ENCODE results near the gene LMAN2L.

Gene LMAN2L

DNA sequence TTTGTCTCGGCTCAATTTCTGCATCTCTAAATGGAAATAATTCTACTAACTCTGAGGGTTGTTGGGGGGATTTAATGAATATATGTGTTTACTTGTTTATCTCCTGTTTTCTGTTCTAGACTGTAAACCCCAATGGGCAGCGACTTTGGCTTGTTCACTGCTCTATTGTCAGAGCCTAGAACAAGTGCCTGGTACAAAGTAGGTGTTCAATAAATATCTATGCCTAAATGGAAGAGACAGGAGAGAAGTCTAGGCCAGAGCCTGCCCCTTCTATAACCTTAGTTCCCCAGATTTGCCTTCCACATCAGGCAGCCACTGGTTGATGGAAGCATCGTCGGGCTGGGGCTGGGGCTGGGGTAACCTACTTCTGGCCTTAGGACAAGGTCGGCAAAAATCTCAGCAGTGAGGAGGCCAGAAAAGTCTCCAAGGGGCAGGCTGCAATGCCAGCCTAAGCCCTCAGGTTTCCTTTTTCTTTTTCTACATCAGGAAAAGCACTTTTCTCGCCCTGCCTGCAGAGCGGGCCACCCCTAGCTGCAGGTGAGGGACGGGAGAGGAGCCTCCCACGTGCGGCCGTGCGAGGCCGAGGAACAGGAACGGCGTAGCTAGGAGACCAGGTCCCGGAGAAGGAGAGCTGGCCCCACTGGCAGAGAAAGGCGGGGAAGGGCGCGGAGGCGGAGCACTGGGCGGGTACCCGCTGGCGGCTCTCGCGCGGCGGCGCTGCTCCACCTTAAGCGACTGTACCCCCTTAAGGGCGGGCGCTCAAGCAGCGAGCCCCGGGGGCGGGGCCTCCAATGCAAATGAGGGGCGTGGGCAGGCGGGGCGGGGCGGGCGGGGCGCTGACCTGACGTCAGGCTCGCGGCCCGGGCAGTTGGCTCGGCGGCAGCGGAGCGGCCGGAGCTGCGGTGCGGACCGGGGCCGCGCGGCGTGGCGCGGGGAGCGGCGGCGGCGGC lies 20.4 kb upstream of the LMAN2L start, which contains the start of gene CNNM4:
TSS of gene CNNM4 (plus strand) at position 867 of the 950 bp plus-strand sequence. CDS start 98 bp downstream, outside the sequence.
- DNase-seq (ENCODE audit: low read depth) = peak; percentile 83

- no peak for DNase-seq (ENCODE audit: low read depth)
Observed at GRCh38 chr2:96759548-96759947, 19.7 kb upstream of the LMAN2L start.

GRCh38 chr2:96758987-96759386 lies 19.1 kb upstream of the LMAN2L start:
- DNase-seq (ENCODE audit: low read depth) = no peak

DNA sequence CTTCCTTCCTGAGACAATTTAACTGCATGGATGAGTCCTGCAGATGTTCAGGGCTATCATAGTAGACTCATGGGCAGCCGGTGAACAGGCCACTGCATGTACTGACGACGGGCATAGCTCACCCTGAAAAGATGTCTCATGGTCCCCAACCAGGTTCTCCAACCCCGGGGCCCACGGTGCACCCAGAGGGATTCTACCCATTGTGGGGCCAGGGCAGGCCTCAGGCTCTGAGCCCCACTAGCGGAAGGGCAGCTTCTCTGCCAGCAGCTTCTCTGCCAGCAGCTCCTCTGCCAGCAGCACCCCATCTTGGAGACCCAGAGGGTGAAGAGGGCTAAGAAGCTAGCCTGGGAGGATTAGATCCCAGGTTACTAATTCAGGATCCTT lies 17.6 kb upstream of the LMAN2L start:
- DNase-seq (ENCODE audit: low read depth) = no peak

- no peak for DNase-seq (ENCODE audit: low read depth)
Observed at GRCh38 chr2:96756788-96757476, 17.1 kb upstream of the LMAN2L start.

- DNase-seq (ENCODE audit: low read depth) = no peak
Observed at GRCh38 chr2:96754317-96754716, 14.5 kb upstream of the LMAN2L start.

- no peak for DNase-seq (ENCODE audit: low read depth)
Observed at GRCh38 chr2:96753661-96754282, 13.9 kb upstream of the LMAN2L start.

- no peak for DNase-seq (ENCODE audit: low read depth)
Observed at GRCh38 chr2:96751800-96752199, 11.9 kb upstream of the LMAN2L start.

DNA sequence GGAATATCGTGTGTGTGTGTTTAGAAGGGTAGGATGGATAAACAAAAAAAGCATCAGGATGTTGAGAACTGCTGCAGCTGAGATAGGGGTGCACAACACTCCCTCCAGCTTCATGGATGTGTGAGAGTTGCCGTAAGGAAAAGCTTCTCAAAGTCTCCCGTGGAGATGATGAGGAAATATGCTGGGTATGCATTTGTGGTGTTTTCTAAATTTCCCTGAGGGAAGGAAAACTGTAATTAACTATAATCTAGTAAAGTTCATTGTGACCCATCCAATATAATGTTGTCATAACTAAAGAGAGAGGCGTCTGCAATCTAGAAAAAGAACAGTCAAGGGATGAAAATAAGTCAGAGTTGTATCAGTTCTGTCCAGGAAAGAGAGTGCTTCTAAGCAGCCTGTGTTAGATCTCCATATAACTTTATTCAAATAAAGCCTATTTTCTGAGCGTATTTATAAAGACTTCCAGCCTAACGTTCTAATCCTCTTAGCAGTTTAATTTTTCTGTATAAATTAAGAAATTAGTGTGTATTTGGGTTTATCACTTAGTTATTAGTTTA lies 7.3 kb upstream of the LMAN2L start:
- DNase-seq (ENCODE audit: low read depth) = no peak

GRCh38 chr2:96739076-96739632 lies 710 bp downstream of the LMAN2L start:
- no peak for DNase-seq (ENCODE audit: low read depth)

- DNase-seq (ENCODE audit: low read depth) = no peak
Observed at GRCh38 chr2:96737831-96738230, 2.0 kb downstream of the LMAN2L start.

- no peak for DNase-seq (ENCODE audit: low read depth)
Observed at GRCh38 chr2:96737251-96737650, 2.6 kb downstream of the LMAN2L start.

DNA sequence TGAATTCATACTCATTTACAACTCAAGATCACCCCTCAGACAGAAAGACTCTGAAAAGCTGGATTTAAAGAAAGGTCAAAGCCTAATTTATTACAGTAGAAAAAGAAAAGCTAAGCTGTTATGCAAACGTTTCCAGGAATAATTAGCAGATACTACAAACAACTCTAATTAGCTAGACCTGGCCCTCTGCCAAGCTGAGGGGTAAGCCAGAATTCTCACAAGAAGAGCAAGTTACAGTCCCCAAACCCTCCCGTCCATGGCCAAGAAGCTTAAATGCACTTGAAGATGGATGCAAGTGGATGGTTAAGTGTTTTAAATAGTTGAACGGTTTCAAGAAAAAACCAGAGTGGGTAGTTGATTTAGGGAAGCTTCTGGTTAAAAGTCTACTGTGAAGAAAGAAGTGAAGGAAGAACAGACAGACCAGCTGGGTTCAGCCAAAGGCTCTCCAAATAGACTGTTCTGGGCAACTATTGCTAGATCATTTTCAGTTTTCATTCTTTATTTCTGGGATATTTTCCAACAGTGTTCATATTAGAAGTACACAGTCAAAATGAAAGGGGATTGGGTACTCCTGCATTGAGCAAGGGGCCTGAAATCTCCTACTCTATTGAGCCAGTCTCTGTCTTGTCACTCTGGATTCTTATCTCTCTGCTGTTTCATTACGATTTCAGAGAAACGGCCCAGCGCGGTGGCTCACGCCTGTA lies 4.8 kb downstream of the LMAN2L start:
- DNase-seq (ENCODE audit: low read depth) = no peak

DNA sequence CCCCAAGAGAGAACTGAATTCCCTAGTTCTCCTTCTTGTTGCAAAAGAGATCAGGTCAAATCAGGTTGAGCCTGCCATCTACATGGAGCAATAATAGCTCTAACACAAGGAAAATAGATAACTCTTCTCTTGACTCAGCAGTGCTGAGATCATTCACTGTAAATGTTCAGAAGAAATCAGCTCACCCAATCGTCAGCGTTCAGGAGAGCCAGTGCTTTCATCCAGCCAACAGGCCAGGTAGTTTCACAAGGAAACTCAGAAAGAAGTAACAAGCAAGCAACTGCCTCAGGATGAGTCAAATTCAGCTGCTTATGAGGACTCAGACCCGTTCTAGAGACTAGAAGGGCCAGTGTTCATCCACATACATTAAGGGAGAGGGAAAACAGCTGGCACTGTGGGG lies 5.9 kb downstream of the LMAN2L start:
- DNase-seq (ENCODE audit: low read depth) = no peak

- no peak for DNase-seq (ENCODE audit: low read depth)
Observed at GRCh38 chr2:96730212-96730611, 9.7 kb downstream of the LMAN2L start.

- no peak for DNase-seq (ENCODE audit: low read depth)
Observed at GRCh38 chr2:96729748-96730147, 10.1 kb downstream of the LMAN2L start.

DNA sequence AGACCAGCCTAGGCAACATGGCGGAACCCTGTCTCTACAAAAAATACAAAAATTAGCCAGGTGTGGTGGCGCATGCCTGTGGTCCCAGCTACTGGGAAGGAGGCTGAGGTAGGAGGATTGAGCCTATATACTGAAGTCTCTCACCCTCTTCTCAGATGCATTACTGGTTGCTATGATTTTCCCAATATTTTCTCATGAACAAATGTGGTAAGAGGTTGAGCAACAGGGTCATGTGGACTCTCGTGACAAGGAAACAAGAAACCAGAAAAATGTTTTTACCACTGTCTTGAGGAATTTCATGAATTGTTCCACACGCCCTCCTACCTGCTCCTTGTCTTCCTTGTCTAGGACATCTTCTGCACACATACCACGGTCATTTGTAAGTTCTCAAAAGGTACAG lies 12.4 kb downstream of the LMAN2L start:
- no peak for DNase-seq (ENCODE audit: low read depth)

DNA sequence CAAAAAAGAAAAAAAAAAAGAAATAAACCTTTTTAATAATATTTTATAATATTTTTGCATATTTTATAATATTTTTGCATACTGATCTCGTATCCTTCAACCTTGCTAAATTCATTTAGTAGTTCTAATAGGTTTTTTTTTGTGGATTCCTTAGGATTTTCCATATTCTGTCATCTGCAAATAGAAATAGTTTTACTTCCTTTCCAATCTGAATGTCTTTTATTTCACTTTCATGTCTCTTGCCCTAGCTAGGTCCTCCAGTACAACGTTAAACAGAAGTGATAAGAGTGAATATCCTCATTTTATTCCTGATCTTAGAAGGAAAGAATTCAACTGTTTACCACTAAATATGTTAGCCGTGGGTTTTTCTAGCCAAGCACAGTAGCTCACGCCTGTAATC lies 13.7 kb downstream of the LMAN2L start:
- DNase-seq (ENCODE audit: low read depth) = no peak

- DNase-seq (ENCODE audit: low read depth) = no peak
Observed at GRCh38 chr2:96716388-96716787, 23.5 kb downstream of the LMAN2L start.

GRCh38 chr2:96715658-96716057 lies 24.2 kb downstream of the LMAN2L start:
- no peak for DNase-seq (ENCODE audit: low read depth)

DNA sequence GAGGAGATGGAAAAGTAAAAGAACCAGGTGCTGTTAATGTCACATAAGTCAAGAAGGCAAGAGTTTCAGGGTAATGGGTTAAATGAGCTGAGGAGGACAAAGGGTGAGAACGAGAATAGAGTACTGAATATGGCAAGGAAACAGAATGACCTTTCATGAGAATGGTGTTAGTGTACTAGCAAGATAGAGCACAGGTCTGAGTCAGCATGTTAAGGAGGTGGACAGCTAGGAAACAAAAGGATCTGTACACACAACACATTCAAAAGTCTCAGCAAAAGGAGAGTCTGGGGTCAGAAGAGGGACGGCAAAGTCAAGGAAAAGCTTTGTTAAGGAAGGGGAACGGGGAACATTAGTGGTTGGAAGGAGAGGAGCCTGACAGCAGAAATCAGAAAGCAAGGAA lies 28.9 kb downstream of the LMAN2L start:
- DNase-seq (ENCODE audit: low read depth) = no peak
